T-helper 17 cell (primary cell): Measurements from ENCODE around the gene KIF21A. TPM values are rescaled to one million over a fixed set of nuclear protein-coding genes. Genes with fewer than 3 reads are reported as not detected.

Source experiments
- ATAC-seq: fragments of 150-1000 bp; cut with Tn5 transposase; 2 replicates; pipeline ENCODE4 v1.10.0; 2021; ENCODE audit warnings: mild to moderate bottlenecking, moderate library complexity
- DNase-seq, 3 donors: peaks; one replicate each; pipeline versions ENCODE4 v3.0.0 to v3.0.0-alpha.2; 2020 to 2021
- H3K9me3 ChIP-seq: one replicate; pipeline ENCODE4 v1.7.0; 2013; ENCODE audit warnings: low read length, mild to moderate bottlenecking; ENCODE audit not compliant: control insufficient read depth, poor library complexity, severe bottlenecking
- H3K27ac Mint-ChIP-seq: one replicate; pipeline ENCODE4 v1.8.0; 2022; ENCODE audit warnings: mild to moderate bottlenecking, moderate library complexity, mixed read lengths
- H3K27me3 Mint-ChIP-seq: one replicate; pipeline ENCODE4 v1.8.0; 2022; ENCODE audit warnings: mixed read lengths
- H3K36me3 Mint-ChIP-seq: one replicate; pipeline ENCODE4 v1.8.0; 2022; ENCODE audit warnings: low read depth, mixed read lengths
- H3K4me1 Mint-ChIP-seq: one replicate; pipeline ENCODE4 v1.8.0; 2022; ENCODE audit warnings: mild to moderate bottlenecking, mixed read lengths
- H3K4me3 Mint-ChIP-seq: one replicate; pipeline ENCODE4 v1.8.0; 2022; ENCODE audit warnings: mild to moderate bottlenecking, moderate library complexity, mixed read lengths
- total RNA-seq, 4 donors: library from RNA in 2 of 4; stranded (reverse) in 2 of 4; gene quantifications; one replicate each; pipeline ENCODE4 v1.2.3 and lab custom pipeline; 2022 to 2026

KIF21A gene
- total RNA-seq, 2 donors from 2014 or later: 12.6 to 14.2 TPM

GRCh38 chr12:39451977-39452376 lies 9.1 kb upstream of the KIF21A start:
- no peak for DNase-seq
- Mint-ChIP-seq H3K36me3 (no peaks in the 10 kb centered on the region), H3K4me1 (no peaks in the 10 kb centered on the region), H3K27me3 (no peaks in the 10 kb centered on the region), H3K4me3 (no peak overlapping the region), H3K27ac (no peak overlapping the region)
- no peaks in the 10 kb centered on the region for H3K9me3 ChIP-seq
- no peak for ATAC-seq

GRCh38 chr12:39448038-39448437 lies 5.1 kb upstream of the KIF21A start:
- Mint-ChIP-seq H3K27ac (no peak overlapping the region), H3K4me3 (no peak overlapping the region), H3K4me1 (peaks cover 4% of the 10 kb centered on the region), H3K36me3 (no peaks in the 10 kb centered on the region), H3K27me3 (no peaks in the 10 kb centered on the region)
- H3K9me3 ChIP-seq: no peaks in the 10 kb centered on the region
- no peak for ATAC-seq
- DNase-seq: no peak

- ATAC-seq: no peak
- H3K27ac Mint-ChIP-seq: peak overlapping the region; percentile 67
- H3K36me3 Mint-ChIP-seq: no peaks in the 10 kb centered on the region
- no peak for DNase-seq
- H3K27me3 Mint-ChIP-seq: no peaks in the 10 kb centered on the region
- no peaks in the 10 kb centered on the region for H3K9me3 ChIP-seq
- peak overlapping the region; percentile 88 for H3K4me3 Mint-ChIP-seq
- H3K4me1 Mint-ChIP-seq: peaks cover 16% of the 10 kb centered on the region
These were observed 949 bp upstream of the KIF21A start for GRCh38 chr12:39443929-39444209.

GRCh38 chr12:39442831-39443080 lies 164 bp downstream of the KIF21A start:
- DNase-seq (no peak), ATAC-seq (no peak)
- H3K9me3 ChIP-seq: no peaks in the 10 kb centered on the region
- Mint-ChIP-seq H3K36me3 (no peaks in the 10 kb centered on the region), H3K27ac (peak overlapping the region; percentile 93), H3K27me3 (no peaks in the 10 kb centered on the region), H3K4me3 (peak overlapping the region; percentile 97), H3K4me1 (peaks cover 16% of the 10 kb centered on the region)

- H3K4me1 Mint-ChIP-seq: peaks cover 20% of the 10 kb centered on the region
- no peaks in the 10 kb centered on the region for H3K9me3 ChIP-seq
- no peaks in the 10 kb centered on the region for H3K36me3 Mint-ChIP-seq
- ATAC-seq (no peak), DNase-seq (peak; percentile 6 to 21 (median 18))
- H3K4me3 Mint-ChIP-seq: peak overlapping the region; percentile 97
- peak overlapping the region; percentile 93 for H3K27ac Mint-ChIP-seq
- H3K27me3 Mint-ChIP-seq: no peaks in the 10 kb centered on the region
These were observed 723 bp downstream of the KIF21A start for GRCh38 chr12:39441963-39442830.

GRCh38 chr12:39441189-39441962 lies 1.5 kb downstream of the KIF21A start:
- Mint-ChIP-seq H3K27ac (peak overlapping the region; percentile 93), H3K4me3 (peak overlapping the region; percentile 97), H3K36me3 (no peaks in the 10 kb centered on the region), H3K4me1 (peaks cover 22% of the 10 kb centered on the region), H3K27me3 (no peaks in the 10 kb centered on the region)
- ATAC-seq (no peak), DNase-seq (no peak)
- no peaks in the 10 kb centered on the region for H3K9me3 ChIP-seq

GRCh38 chr12:39440781-39441180 lies 2.1 kb downstream of the KIF21A start:
- Mint-ChIP-seq H3K4me3 (peak overlapping the region; percentile 70), H3K4me1 (peaks cover 22% of the 10 kb centered on the region), H3K27me3 (no peaks in the 10 kb centered on the region), H3K36me3 (no peaks in the 10 kb centered on the region), H3K27ac (peak overlapping the region; percentile 75)
- no peak for DNase-seq
- H3K9me3 ChIP-seq: no peaks in the 10 kb centered on the region
- ATAC-seq: no peak

GRCh38 chr12:39440101-39440500 lies 2.8 kb downstream of the KIF21A start:
- H3K9me3 ChIP-seq: no peaks in the 10 kb centered on the region
- Mint-ChIP-seq H3K36me3 (no peaks in the 10 kb centered on the region), H3K27me3 (no peaks in the 10 kb centered on the region), H3K27ac (no peak overlapping the region), H3K4me3 (no peak overlapping the region), H3K4me1 (peaks cover 22% of the 10 kb centered on the region)
- DNase-seq (no peak), ATAC-seq (no peak)

- Mint-ChIP-seq H3K27ac (no peak overlapping the region), H3K27me3 (no peaks in the 10 kb centered on the region), H3K4me3 (no peak overlapping the region), H3K36me3 (no peaks in the 10 kb centered on the region), H3K4me1 (peaks cover 9% of the 10 kb centered on the region)
- no peaks in the 10 kb centered on the region for H3K9me3 ChIP-seq
- ATAC-seq: no peak
- DNase-seq: no peak
These were observed 7.4 kb downstream of the KIF21A start for GRCh38 chr12:39435531-39435930.

- Mint-ChIP-seq H3K36me3 (no peaks in the 10 kb centered on the region), H3K27ac (no peak overlapping the region), H3K4me1 (peaks cover 11% of the 10 kb centered on the region), H3K27me3 (no peaks in the 10 kb centered on the region), H3K4me3 (no peak overlapping the region)
- ATAC-seq: no peak
- H3K9me3 ChIP-seq: no peaks in the 10 kb centered on the region
- no peak for DNase-seq
These were observed 11.1 kb downstream of the KIF21A start for GRCh38 chr12:39431797-39432196.

GRCh38 chr12:39431002-39431796 lies 11.7 kb downstream of the KIF21A start:
- Mint-ChIP-seq H3K27me3 (no peaks in the 10 kb centered on the region), H3K27ac (no peak overlapping the region), H3K4me3 (no peak overlapping the region), H3K4me1 (peaks cover 11% of the 10 kb centered on the region), H3K36me3 (no peaks in the 10 kb centered on the region)
- DNase-seq: no peak
- no peak for ATAC-seq
- H3K9me3 ChIP-seq: no peaks in the 10 kb centered on the region

GRCh38 chr12:39429809-39430208 lies 13.1 kb downstream of the KIF21A start:
- DNase-seq: no peak
- Mint-ChIP-seq H3K4me1 (peaks cover 11% of the 10 kb centered on the region), H3K27ac (no peak overlapping the region), H3K27me3 (no peaks in the 10 kb centered on the region), H3K36me3 (no peaks in the 10 kb centered on the region), H3K4me3 (no peak overlapping the region)
- no peaks in the 10 kb centered on the region for H3K9me3 ChIP-seq
- no peak for ATAC-seq

GRCh38 chr12:39427360-39427808 lies 15.5 kb downstream of the KIF21A start:
- no peak overlapping the region for H3K4me3 Mint-ChIP-seq
- no peak overlapping the region for H3K27ac Mint-ChIP-seq
- H3K4me1 Mint-ChIP-seq: peaks cover 8% of the 10 kb centered on the region
- no peak for ATAC-seq
- H3K9me3 ChIP-seq: no peaks in the 10 kb centered on the region
- no peaks in the 10 kb centered on the region for H3K36me3 Mint-ChIP-seq
- no peak for DNase-seq
- H3K27me3 Mint-ChIP-seq: no peaks in the 10 kb centered on the region
